Vagina (tissue), 2 donors: Measurements from ENCODE around the gene DMAC2.
"Not testable (repeated sequence)": the region's sequence is repeated elsewhere in the genome, so short reads cannot be mapped to it uniquely, and the experiment has no call there.

Experiments
- POLR2A ChIP-seq, 2 donors: fragments of 450-650 bp; IDR thresholded peaks; one replicate each; pipeline ENCODE4 v1.6.1; 2017; ENCODE audit warnings: antibody characterized with exemption in 2 of 2, mild to moderate bottlenecking in 2 of 2, moderate library complexity in 2 of 2
- POLR2AphosphoS5 ChIP-seq, 2 donors: sonication (generic); formaldehyde crosslinking; IDR thresholded peaks; one replicate each; pipeline ENCODE4 v1.9.0; 2017; ENCODE audit warnings: antibody characterized with exemption in 2 of 2, mild to moderate bottlenecking in 2 of 2, low read depth in 1 of 2; ENCODE audit not compliant: insufficient read depth in 1 of 2
- TF ChIP-seq, protein P1 (sequence below), 3 experiments: fragments of 450-650 bp in 2 of 3; fragments of 200-600 bp in 1 of 3; sonication (generic) in 1 of 3; IDR thresholded peaks; one replicate each; pipeline ENCODE4 v1.5.1; 2017 to 2019; ENCODE audit warnings: antibody characterized with exemption in 3 of 3, mild to moderate bottlenecking in 2 of 3, moderate library complexity in 2 of 3

DNA sequence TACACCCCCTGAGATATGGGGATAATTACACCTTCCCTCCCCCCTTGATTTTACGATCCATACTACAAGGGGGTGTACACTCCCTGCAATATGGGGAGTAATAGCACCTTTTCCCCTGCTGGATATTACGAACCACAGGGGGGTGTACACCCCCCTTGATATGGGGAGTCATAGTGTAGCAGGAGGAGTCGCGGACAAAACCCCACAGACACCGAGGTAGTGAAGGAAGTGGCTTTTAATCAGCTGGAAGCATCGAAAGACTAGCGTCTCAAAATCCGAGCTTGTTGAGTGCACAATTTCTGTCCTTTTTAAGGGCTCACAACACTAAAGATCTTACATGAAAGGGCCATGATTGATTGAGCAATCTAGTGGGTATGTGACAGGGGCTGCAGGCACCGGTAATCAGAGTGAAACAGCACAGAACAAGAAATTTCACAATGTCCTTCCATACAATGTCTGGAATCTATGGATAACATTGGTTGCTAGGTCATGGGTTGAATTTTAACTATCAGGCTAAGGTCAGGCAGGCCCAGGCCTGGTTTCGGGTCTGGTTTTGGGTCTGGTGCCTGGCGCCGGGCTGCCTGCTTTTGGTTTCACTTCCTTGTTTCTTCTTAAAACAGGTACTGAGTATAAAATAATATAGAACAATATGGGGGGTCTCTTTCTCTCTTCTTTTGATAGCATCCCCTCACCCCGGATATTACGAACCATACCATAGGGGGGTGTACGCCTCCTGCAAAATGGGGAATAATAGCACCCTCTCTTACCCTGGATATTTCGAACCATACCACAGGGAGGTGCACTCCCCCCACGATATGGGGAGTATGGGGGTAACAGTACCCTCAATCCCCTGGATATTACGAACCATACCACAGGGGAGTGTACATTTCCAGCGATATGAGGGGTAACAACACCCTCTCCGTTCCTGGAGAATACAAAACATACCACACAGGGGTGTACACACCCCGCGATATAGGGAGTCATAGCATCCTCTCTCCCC is 23.8 kb upstream of the DMAC2 start:
- TF ChIP-seq POLR2AphosphoS5 (IDR thresholded peaks at IDR 0.05; ENCODE audit: insufficient read depth in 1 of 2, low read depth in 1 of 2); POLR2A (IDR thresholded peaks at IDR 0.05): not testable (repeated sequence)
- TF ChIP-seq, protein P1, sequence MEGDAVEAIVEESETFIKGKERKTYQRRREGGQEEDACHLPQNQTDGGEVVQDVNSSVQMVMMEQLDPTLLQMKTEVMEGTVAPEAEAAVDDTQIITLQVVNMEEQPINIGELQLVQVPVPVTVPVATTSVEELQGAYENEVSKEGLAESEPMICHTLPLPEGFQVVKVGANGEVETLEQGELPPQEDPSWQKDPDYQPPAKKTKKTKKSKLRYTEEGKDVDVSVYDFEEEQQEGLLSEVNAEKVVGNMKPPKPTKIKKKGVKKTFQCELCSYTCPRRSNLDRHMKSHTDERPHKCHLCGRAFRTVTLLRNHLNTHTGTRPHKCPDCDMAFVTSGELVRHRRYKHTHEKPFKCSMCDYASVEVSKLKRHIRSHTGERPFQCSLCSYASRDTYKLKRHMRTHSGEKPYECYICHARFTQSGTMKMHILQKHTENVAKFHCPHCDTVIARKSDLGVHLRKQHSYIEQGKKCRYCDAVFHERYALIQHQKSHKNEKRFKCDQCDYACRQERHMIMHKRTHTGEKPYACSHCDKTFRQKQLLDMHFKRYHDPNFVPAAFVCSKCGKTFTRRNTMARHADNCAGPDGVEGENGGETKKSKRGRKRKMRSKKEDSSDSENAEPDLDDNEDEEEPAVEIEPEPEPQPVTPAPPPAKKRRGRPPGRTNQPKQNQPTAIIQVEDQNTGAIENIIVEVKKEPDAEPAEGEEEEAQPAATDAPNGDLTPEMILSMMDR (IDR thresholded peaks at IDR 0.05) = not testable (repeated sequence)
